ENCODE results near the gene BRCC3.
"Not testable (repeated sequence)": the region's sequence is repeated elsewhere in the genome, so short reads cannot be mapped to it uniquely, and the experiment has no call there.

BRCC3 gene

GRCh38 chrX:155143959-155144548, 72.7 kb downstream of the BRCC3 start:
- DNase-seq (ENCODE audit: low read depth, low spot score), result no peak

- DNase-seq (ENCODE audit: low read depth, low spot score), result no peak
Observed at GRCh38 chrX:155144926-155145325, 73.6 kb downstream of the BRCC3 start.

GRCh38 chrX:155147612-155148011, 76.3 kb downstream of the BRCC3 start:
- not testable (repeated sequence) for DNase-seq (ENCODE audit: low read depth, low spot score)

GRCh38 chrX:155148166-155148565, 76.9 kb downstream of the BRCC3 start:
- not testable (repeated sequence) for DNase-seq (ENCODE audit: low read depth, low spot score)

GRCh38 chrX:155148724-155149537, 77.6 kb downstream of the BRCC3 start:
- DNase-seq (ENCODE audit: low read depth, low spot score), result no peak

GRCh38 chrX:155169881-155170280, 98.6 kb downstream of the BRCC3 start:
- DNase-seq (ENCODE audit: low read depth, low spot score), result no peak
